Suppressor macrophage treated with lipopolysaccharide for 4 hours (primary cell): ENCODE data around the gene RBM23.

ENCODE experiments used
- DNase-seq: peaks from one replicate; pipeline ENCODE4 v3.0.0-alpha.2; 2020

RBM23 gene

DNA sequence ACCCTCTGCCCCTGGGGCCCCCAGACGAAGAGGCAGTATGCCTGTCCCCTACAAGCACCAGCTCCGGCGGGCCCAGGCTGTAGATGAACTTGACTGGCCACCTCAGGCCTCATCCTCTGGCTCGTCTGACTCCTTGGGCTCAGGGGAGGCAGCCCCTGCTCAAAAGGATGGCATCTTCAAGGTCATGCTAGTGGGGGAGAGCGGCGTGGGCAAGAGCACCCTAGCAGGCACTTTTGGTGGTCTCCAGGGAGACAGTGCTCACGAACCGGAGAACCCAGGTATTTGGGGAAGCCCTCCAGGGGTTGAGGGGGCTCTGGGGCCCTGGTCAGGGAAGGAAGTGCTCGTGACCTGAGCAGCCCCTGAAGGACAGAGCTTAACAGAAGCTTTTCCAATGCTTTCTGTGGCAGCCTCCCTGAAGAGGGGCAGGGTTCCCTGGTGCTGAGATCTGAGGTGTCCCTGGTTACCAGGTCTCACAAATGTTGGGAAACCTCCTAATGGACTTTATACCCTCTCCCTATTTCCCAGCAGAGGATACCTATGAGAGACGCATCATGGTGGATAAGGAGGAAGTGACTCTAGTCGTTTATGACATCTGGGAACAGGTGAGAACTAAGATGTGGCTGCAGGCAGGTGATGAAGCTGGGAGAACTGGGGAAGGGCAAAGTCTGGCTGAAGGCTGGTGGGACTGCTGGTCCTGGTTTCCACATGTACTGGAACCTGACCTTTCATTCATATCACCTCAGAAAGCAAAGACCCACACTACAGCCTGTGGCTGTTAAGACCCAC lies 34.0 kb downstream of the RBM23 start:
- DNase-seq = no peak

DNA sequence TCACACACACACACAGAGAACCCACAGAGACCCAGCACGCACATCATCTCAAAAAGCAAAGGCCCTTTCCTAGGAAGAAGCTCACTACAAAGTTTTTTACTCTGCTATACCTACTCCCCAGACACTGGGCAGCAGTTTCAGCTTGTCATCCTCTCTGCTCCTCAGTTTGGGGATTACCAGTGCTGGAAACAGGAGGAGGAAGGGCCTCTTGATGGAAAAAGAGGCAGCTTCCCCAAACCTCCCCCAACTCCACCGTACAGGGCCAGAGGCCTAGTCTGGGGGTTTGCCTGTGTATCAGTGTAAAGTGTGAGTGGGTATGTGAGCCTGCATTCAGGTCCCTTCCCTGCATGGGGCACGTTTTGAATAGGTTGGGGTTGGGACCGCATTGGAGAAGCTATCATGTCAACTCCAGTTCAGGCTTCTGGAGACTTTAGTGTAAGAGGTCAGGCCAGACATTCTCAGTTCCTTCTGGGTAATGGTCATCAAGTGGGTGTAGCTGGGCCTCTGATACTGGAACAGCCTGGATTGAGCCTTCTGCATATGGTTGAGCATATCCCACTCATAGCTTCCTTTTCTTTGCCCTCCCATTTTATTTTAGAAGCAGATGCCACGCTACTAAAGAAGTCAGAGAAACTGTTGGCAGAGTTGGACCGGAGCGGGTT lies 34.7 kb downstream of the RBM23 start:
- peak; percentile 25 for DNase-seq

- DNase-seq = no peak
Measured at GRCh38 chr14:22883173-22883976, 35.6 kb downstream of the RBM23 start, which contains the start of gene REM2. Gene REM2, plus strand, starts transcription at chr14:22883222. Its CDS starts 66 bp downstream, at chr14:22883288.

DNA sequence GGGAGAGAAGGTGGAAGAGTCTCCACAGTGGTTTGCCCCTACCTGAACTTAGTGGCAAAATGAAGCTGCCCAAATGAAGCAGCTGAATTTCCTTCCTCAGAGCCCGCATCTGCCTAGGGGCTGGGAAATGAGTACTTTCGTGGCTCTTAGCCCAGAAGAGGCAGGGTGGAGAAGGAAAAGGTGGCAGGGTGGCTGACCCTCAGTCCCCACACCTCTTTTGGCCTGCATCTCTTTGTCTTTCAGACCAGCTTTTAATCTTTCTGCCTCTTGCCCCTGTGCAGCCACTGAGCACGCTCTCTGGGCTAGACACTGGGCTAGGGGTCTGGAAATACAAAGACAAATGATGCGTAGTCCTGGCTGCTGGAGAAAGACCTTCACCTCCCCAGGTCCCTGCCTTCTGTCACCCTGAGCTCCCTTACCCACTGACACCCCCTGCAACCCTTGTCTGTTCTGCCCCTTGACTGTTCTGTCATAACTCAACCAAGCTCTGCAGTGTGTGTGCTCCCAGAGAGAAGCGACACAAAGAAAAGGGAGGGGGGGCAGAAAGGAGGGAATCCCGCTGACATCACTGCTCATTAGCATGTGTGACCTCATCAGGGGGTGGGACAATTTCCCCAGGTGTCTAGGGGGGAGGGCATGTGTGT lies 36.3 kb downstream of the RBM23 start:
- DNase-seq = no peak

DNA sequence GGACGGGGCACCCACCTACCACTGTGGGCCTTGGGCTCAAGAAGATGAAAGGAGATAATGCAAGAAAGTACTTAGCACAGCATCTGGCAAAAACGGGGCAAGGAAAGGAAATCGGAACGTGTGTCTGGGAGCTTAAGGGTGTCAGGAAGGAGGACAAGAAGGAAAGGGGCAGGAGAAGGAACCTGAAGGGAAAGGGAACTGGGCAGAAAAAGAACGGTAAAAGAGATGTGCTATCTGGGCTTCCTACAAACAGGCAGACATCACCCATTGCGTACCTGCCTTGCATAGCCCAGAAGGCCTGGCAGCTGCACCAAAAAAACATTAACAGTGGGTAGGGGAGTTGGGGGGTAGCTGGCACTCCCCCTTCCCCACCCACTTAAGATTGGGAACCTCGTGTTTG lies 36.9 kb downstream of the RBM23 start:
- no peak for DNase-seq

- DNase-seq = no peak
Measured at GRCh38 chr14:22878271-22879246, 40.4 kb downstream of the RBM23 start.

DNA sequence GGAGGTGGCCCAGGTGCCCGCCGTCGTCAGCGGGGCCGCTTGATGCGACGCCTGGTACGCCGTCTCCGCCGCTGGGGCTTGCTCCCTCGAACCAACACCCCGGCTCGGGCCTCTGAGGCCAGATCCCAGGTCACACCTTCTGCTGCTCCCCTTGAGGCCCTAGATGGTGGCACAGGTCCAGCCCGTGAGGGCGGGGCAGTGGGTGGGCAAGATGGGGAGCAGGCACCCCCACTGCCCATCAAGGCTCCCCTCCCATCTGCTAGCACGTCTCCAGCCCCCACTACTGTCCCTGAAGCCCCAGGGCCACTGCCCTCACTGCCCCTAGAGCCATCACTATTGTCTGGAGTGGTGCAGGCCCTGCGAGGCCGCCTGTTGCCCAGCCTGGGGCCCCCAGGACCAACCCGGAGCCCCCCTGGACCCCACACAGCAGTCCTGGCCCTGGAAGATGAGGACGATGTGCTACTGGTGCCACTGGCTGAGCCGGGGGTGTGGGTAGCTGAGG lies 41.9 kb downstream of the RBM23 start:
- DNase-seq = no peak

- no peak for DNase-seq
Measured at GRCh38 chr14:22875748-22876319, 43.1 kb downstream of the RBM23 start.

GRCh38 chr14:22875003-22875747 lies 43.8 kb downstream of the RBM23 start:
- DNase-seq = no peak

- no peak for DNase-seq
Measured at GRCh38 chr14:22872833-22873520, 46.0 kb downstream of the RBM23 start.

GRCh38 chr14:22872033-22872832 lies 46.7 kb downstream of the RBM23 start:
- peak; percentile 83 for DNase-seq

DNA sequence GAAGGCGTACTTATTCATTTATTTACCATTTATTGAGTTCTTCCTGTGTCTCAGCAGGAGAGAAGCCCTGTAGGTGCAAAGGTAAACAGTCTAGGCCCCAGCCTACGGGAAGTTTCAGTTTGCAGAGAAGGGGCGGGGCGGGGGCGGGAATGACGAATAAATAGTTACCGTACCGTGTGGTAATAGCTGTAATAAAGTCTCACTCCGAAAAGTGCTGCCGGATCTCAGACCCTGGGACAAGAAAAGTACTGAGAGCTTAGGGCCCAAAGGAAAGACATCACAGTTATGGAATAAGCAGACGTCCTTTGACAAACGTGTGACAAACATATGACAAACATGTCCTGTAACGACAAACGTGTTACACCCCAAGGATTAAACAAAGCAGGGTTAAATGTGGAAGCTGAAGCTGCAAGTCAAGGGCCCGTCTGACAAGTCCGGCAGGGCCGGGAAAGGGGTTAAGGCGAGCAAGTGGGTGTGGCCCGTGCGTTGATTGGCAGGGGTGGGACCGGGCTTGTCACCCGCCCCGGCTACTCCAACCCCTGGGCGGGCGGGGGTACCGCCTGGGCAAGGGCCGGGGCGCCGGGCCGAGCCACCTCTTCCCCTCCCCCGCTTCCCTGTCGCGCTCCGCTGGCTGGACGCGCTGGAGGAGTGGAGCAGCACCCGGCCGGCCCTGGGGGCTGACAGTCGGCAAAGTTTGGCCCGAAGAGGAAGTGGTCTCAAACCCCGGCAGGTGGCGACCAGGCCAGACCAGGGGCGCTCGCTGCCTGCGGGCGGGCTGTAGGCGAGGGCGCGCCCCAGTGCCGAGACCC lies 47.5 kb downstream of the RBM23 start, which contains the start of gene LRP10:
Gene LRP10, plus strand, starts transcription at position 517 of the 809 bp plus-strand sequence. CDS start 564 bp downstream, outside the sequence.
- DNase-seq = peak; percentile 92

GRCh38 chr14:22870811-22871223 lies 48.1 kb downstream of the RBM23 start:
- DNase-seq = no peak

GRCh38 chr14:22866874-22867273 lies 52.1 kb downstream of the RBM23 start:
- no peak for DNase-seq

DNA sequence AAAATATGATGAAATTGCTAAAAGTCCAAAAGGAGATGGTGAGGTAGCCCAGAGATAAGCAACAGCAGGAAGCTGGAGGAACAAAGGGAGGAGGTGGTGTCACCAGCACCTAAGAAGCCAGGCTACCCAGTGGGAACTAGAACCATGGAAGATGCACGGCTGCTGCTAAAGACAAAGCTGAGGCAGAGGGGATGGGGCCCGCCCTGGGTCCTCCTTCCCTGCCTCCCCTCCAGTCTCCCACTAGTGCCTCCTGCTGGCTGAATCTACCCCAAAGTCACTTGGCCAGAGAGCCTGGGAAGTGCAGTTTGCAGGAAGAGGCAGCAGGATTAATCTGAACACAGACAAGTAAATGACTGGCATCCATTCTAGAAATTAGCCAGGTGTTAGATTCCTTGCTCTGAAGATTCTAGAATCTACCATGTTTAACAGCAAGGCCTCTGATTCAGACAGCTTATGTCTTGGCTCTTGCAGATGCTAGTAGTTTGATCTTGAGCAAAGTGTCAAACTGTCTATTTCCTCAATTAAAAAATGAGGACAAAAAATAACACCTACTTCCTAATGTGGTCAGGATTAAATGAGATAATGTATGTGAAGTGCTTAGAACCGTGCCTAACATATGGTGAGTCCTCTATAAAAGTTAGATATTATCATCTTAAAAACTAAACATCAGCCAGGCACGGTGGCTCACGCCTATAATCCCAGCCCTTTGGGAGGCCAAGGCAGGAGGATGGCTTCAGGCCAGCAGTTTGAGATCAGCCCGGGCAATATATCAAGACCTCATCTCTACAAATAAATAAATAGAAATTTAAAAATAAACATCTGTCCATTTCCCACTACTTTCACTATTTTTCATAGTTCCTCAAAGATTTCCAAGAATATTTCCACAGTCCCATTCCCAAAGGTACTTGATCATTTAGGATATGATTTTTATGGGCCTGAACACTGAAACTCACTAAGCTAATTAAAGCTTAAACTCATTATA lies 53.2 kb downstream of the RBM23 start:
- no peak for DNase-seq

DNA sequence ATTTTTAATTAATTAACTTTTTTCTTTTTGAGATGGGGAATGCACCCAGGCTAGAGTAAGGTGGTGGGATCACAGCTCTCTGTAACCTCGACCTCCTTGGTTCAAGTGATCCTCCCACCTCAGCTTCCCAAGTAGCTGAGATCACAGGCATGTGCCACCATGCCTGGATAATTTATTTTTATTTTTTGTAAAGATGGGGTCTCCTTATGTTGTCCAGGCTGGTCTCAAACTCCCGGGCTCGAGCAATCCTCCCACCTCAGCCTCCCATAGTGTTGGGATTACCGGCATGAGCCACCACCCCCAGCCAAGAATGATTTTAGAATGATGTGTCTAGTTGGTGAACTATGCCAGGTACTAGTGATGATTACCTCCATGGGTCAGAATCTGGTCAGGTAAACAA lies 54.0 kb downstream of the RBM23 start:
- DNase-seq = no peak

DNA sequence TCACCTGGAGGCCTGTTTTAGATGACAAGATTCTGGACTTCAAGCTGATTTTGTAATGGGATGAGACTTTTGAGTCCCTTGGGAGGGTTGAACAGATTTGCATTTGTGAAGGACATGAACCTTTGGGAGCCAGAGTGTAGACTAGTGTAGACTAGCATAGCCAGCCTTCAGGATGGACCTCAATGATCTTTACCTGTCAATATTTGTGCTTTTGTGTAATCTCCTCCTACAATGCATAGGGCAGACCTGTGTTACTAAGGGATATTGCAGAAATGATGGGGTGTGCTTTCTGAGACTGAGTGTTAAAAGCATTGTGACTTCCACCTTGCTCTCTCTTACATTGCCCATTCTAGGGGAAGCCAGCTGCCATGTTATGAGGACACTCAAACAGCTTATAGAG lies 57.3 kb downstream of the RBM23 start:
- DNase-seq = no peak
